Hematopoietic multipotent progenitor cell treated with erythropoietin and hydrocortisone succinate and interleukin-3 and kit ligand, for 4 days (in vitro differentiated cells): ENCODE data around the gene CPT1C.

Experiments
- DNase-seq: peaks from one replicate; pipeline ENCODE4 v3.0.0-alpha.2; 2015

The CPT1C gene

GRCh38 chr19:49684251-49684982 is 6.5 kb upstream of the CPT1C start:
- DNase-seq: peak; percentile 54

- DNase-seq: no peak
Observed at GRCh38 chr19:49684983-49685553, 5.8 kb upstream of the CPT1C start.

- no peak for DNase-seq
Observed at GRCh38 chr19:49685845-49686332, 5.0 kb upstream of the CPT1C start.

GRCh38 chr19:49686503-49687088 is 4.3 kb upstream of the CPT1C start:
- no peak for DNase-seq

- DNase-seq: no peak
Observed at GRCh38 chr19:49687150-49687549, 3.8 kb upstream of the CPT1C start.

GRCh38 chr19:49687566-49688316 is 3.2 kb upstream of the CPT1C start:
- peak; percentile 32 for DNase-seq

- no peak for DNase-seq
Observed at GRCh38 chr19:49688531-49689132, 2.3 kb upstream of the CPT1C start.

- DNase-seq: peak; percentile 47
Observed at GRCh38 chr19:49689133-49690078, 1.5 kb upstream of the CPT1C start, which contains the start of gene ADM5. ADM5 (plus strand) TSS chr19:49689594; CDS start chr19:49689838, 244 bp downstream.

GRCh38 chr19:49690079-49690655 is 749 bp upstream of the CPT1C start:
- DNase-seq: no peak

GRCh38 chr19:49691243-49692146 is 579 bp downstream of the CPT1C start:
- DNase-seq: peak; percentile 58

- no peak for DNase-seq
Observed at GRCh38 chr19:49692147-49692506, 1.2 kb downstream of the CPT1C start.

- no peak for DNase-seq
Observed at GRCh38 chr19:49696115-49696514, 5.2 kb downstream of the CPT1C start.

GRCh38 chr19:49696865-49697264 is 5.9 kb downstream of the CPT1C start:
- no peak for DNase-seq

GRCh38 chr19:49699364-49699763 is 8.4 kb downstream of the CPT1C start:
- DNase-seq: no peak

GRCh38 chr19:49700563-49700962 is 9.6 kb downstream of the CPT1C start:
- DNase-seq: no peak

GRCh38 chr19:49701271-49701786 is 10.4 kb downstream of the CPT1C start:
- no peak for DNase-seq

- DNase-seq: no peak
Observed at GRCh38 chr19:49704888-49705642, 14.1 kb downstream of the CPT1C start.

GRCh38 chr19:49705919-49706318 is 15.0 kb downstream of the CPT1C start:
- no peak for DNase-seq

GRCh38 chr19:49710372-49710951 is 19.5 kb downstream of the CPT1C start:
- no peak for DNase-seq
